GM13977 (cell line): ENCODE data around the gene MLPH.
A peak's percentile ranks its signal among the peaks of the same experiment; 100 is the strongest.

Source experiments
- DNase-seq: peaks from one replicate; pipeline ENCODE4 v3.0.0; 2012; ENCODE audit warnings: low spot score
- CTCF ChIP-seq: IDR thresholded peaks from 2 replicates; pipeline ENCODE4 v1.5.1; 2012; ENCODE audit warnings: mild to moderate bottlenecking, control low read depth; ENCODE audit not compliant: insufficient read depth; ENCODE audit errors: extremely low read depth, missing control alignments
- in situ Hi-C: fragments of 300-500 bp; cut with MboI; formaldehyde crosslinking; loops from one replicate; pipeline ENCODE4 v1.12.0; 2022; ENCODE audit warnings: low sequenced_read_pairs, low pct_unique_long_range_greater_than_20kb, mixed read lengths, inconsistent platforms; ENCODE audit not compliant: unreplicated experiment

Gene MLPH

DNA sequence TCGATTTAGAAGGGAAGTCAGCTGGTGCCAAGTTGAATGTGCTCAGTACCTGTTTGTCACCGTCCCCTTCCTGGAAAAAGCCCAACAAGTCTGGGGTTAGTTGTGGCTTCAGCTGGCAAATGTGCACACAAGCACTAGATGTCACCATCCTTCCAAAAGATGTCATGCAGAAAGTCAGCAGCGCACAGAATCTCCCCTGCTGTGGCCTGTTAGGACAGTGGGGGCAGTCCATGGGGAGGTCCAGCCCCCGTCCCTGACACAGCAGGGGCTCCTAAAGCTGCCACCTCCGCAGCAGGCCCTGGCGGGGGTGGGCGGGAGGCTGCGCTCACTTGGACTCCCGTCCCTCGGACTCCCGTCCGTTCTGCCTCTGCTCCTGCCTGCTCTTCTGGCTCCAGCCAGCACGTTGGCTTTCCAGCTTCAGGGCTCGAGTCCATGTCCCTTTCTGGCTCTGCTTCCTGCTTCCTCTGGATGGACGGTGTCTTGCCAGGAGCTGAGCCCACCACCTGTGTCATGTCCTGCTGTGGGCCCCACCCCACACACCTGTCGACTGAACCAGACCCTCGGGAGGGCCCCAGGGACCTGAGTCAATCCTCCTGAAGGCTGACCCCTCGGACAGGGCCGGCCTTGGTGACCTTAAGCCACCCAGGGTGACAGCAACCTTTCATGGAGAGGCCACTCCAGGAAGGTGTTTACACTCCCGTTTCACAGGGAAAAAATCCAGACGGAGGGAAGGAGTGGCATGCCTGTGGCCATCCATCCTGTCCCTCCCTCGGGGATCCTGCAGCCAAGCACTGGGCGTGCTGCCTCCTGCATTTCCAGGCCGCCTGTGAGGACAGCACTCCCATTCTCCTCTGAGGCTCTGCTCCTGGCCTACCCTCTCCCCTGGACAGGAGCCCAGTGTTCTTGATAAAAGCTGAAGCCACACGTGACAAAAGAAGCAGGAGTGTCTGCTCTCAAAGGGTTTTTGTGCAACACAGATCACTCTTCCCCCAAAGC is 95.0 kb downstream of the MLPH start:
- peak; percentile 54 for TF ChIP-seq CTCF
- DNase-seq: peak; percentile 68
- in situ Hi-C loops: no loop called here

DNA sequence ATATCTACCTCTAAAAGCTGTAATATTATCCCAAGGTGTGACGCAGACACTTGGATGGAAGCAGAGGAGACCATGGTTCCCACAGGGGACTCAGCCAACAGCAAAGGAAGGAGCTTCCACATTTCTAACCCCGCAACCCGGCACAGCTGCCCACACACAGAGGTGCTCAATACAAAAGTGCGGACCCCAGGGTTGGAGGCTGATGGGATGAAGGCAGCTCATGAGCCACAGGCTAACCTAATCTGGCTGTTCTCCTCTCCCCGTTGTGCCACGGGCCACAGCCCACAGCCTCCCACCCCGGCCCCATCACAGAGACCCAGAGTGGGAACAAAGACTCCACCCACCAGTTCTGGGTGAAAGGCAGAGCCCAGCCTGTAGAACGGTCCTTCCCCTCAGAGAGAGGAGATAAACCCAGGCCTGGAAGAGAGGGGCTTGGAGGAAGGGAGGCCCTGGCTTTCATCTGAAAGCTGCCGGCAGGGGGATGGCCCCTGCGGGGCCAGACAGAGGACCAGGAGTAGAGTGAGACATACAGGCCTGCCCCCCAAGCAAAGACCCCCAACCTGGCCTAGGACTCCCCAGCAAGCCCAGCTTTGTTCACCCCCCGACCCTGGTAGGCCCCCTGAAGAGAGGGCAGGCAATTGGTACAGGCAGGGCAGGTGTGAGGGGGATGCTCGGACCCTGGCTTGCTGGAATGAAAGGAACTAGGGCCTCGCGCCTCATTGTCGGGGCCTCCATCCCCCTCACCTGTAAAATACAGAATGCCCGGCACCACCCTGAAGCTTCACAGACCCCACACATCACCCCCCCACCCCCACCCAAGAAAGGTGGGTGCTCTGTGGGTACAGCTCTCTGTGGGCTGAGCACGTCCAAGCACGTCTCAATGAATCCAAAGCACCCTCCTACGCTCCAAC is 96.6 kb downstream of the MLPH start:
- in situ Hi-C loops: no loop called here
- DNase-seq: no peak
- TF ChIP-seq CTCF: no peak

GRCh38 chr2:237585590-237586221 is 98.7 kb downstream of the MLPH start:
- TF ChIP-seq CTCF: no peak
- in situ Hi-C loops: no loop called here
- no peak for DNase-seq

- no peak for DNase-seq
- no peak for TF ChIP-seq CTCF
- in situ Hi-C loops: no loop called here
These were observed 101.1 kb downstream of the MLPH start for GRCh38 chr2:237588044-237588696.

DNA sequence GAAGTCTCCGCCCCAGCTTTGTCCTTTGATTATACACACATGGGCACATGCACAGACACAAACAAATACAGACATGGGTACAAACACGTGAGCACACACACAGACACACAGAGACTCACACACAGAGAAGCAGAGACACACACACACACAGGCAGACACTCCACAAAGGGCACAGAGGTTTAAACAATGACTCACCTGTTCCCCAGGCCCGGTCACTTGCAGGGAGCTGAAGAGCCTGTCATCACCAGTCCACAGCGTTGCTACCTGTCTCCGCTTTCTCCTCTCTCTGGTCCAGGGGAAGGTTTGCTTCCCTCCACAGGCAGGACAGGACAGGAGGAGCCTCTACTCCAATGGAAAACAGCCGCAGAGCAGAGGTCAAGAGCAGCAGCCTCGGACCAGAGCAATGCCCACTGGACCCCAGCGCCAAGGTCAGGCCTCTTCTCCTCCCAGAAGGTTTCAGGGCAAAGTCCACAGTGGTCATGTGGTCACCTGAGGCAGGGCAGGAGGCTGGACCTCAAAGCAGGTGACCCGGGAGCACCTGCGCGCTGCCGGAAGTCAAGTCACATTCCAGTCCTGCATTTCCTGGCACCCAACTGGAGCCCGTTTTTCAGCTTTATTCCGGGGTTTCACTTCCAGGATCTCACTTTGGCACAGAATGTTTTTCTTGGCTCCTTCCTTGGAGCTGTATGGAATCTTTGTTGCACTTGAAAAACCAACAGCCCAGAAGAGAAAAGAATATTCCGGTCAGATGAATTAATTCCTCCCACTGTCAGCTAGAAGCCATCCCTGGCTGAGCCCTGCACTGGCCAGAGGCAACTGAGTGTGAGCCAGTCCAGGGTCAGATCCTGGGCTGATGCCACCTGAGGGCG is 103.5 kb downstream of the MLPH start, which contains the start of gene RAB17:
Gene RAB17 (minus strand): TSS at position 463 of the 869 bp plus-strand sequence. CDS start 4,580 bp downstream, outside the sequence.
- DNase-seq: no peak
- in situ Hi-C loops: no loop called here
- TF ChIP-seq CTCF: no peak
